HepG2 (cell line): Measurements from ENCODE around the gene RNF175. TPM values are rescaled to one million over a fixed set of nuclear protein-coding genes. Genes with fewer than 3 reads are reported as not detected.

Source experiments
- ATAC-seq: fragments of 200-7000 bp; cut with Tn5 transposase; 3 replicates; pipeline ENCODE4 v1.9.1; 2020; ENCODE audit warnings: mild to moderate bottlenecking, moderate library complexity
- BruUV-seq: library from RNA; stranded (reverse); fragments of 400-500 nt; replicated peaks from 2 replicates; lab custom pipeline; 2021; lab: Mats Ljungman, UMichigan
- CTCF ChIA-PET: fragments of 300-600 bp; formaldehyde crosslinking; extraction: SDS; loops from one replicate; lab custom pipeline; 2021; ENCODE audit warnings: low total read pairs, inconsistent platforms, low intra/inter-chr PET ratio; lab: Yijun Ruan, JAX
- POLR2A ChIA-PET: fragments of 350-600 bp; sonication (Branson Sonifier 250); formaldehyde crosslinking; loops from one replicate; lab custom pipeline; 2020; ENCODE audit warnings: antibody characterized with exemption, inconsistent platforms; lab: Yijun Ruan, JAX
- DNase-seq: peaks from one replicate; pipeline ENCODE4 v3.0.0-alpha.2; 2015; ENCODE audit warnings: low spot score
- FAIRE-seq: peaks from 3 replicates; lab custom pipeline; 2011; peaks lifted over from hg19 to GRCh38; lab: Jason Lieb, UNC
- H2AFZ ChIP-seq: one replicate; pipeline ENCODE4 v1.6.1; 2011; ENCODE audit warnings: low read length, inconsistent platforms
- H3K27ac ChIP-seq: fragments of 300-600 bp; 3 replicates; pipeline ENCODE4 v1.8.0; 2011; ENCODE audit warnings: mixed run types, mild to moderate bottlenecking, mixed read lengths, low read length, inconsistent platforms; ENCODE audit not compliant: insufficient read depth; ENCODE audit errors: extremely low read length
- H3K27me3 ChIP-seq, 2 experiments: fragments of 200-600 bp in 1 of 2; 2 replicates in 1 of 2; 3 replicates in 1 of 2; pipeline versions ENCODE4 v1.6.0 to v1.8.0; 2011; ENCODE audit warnings: low read length in 2 of 2, mild to moderate bottlenecking in 2 of 2, moderate library complexity in 2 of 2, inconsistent platforms in 1 of 2; ENCODE audit not compliant: insufficient read depth in 2 of 2, control insufficient read depth in 1 of 2
- H3K36me3 ChIP-seq, 2 experiments: fragments of 200-600 bp in 1 of 2; replicated peaks in 1 of 2; 2 replicates in 1 of 2; 3 replicates in 1 of 2; pipeline versions ENCODE4 v1.5.1 to v1.8.0; 2011; ENCODE audit warnings: low read length in 2 of 2, inconsistent platforms in 1 of 2; ENCODE audit not compliant: insufficient read depth in 2 of 2, control insufficient read depth in 1 of 2
- H3K4me1 ChIP-seq: 2 replicates; pipeline ENCODE4 v1.5.1; 2012; ENCODE audit warnings: low read length, inconsistent platforms; ENCODE audit not compliant: insufficient read depth
- H3K4me2 ChIP-seq: 2 replicates; pipeline ENCODE4 v1.6.0; 2011; ENCODE audit warnings: low read depth, low read length, inconsistent platforms
- H3K4me3 ChIP-seq, 3 experiments: fragments of 200-600 bp in 1 of 3; sonication (generic), shearing (Covaris generic) in 1 of 3; replicated peaks in 1 of 3; 2 replicates each; pipeline ENCODE4 v1.5.1; 2011 to 2016; ENCODE audit warnings: low read length in 3 of 3, inconsistent platforms in 2 of 3, low read depth in 2 of 3, mild to moderate bottlenecking in 2 of 3, control low read depth in 1 of 3, mixed read lengths in 1 of 3; ENCODE audit not compliant: insufficient read depth in 1 of 3
- H3K79me2 ChIP-seq: one replicate; pipeline ENCODE4 v1.6.1; 2011; ENCODE audit warnings: low read length, inconsistent platforms; ENCODE audit not compliant: insufficient read depth
- H3K9ac ChIP-seq: 2 replicates; pipeline ENCODE4 v1.6.0; 2011; ENCODE audit warnings: mild to moderate bottlenecking, low read depth, low read length, inconsistent platforms; ENCODE audit not compliant: insufficient read depth
- H3K9me3 ChIP-seq: 2 replicates; pipeline ENCODE4 v1.5.1; 2012; ENCODE audit warnings: mild to moderate bottlenecking, low read length
- H4K20me1 ChIP-seq: 2 replicates; pipeline ENCODE4 v1.6.0; 2011; ENCODE audit warnings: inconsistent platforms, mild to moderate bottlenecking, low read length, moderate library complexity; ENCODE audit not compliant: insufficient read depth
- CEBPB ChIP-seq: IDR thresholded peaks from 2 replicates; pipeline ENCODE4 v1.6.1; 2011; ENCODE audit warnings: low read depth, low read length, improper control_type of control experiment, borderline replicate concordance
- CREB1 ChIP-seq, 2 experiments: fragments of 450-650 bp in 1 of 2; IDR thresholded peaks; 2 replicates each; pipeline ENCODE4 v1.6.1; 2016 to 2017; ENCODE audit warnings: control low read depth in 1 of 2, mild to moderate bottlenecking in 1 of 2, missing compliant biosample characterization in 1 of 2, missing genetic modification characterization in 1 of 2
- WGBS: methylation state at CpG from one replicate; pipeline ENCODE4 v1.1.6; 2017; ENCODE audit warnings: low lambda C conversion rate; 5-methylcytosine and 5-hydroxymethylcytosine counted together
- in situ Hi-C: cut with HindIII; loops from 2 replicates; pipeline ENCODE4 v1.10.0; 2017; ENCODE audit warnings: low pct_unique_long_range_greater_than_20kb; ENCODE audit not compliant: extremely low pct_ligation_motif_present
- intact Hi-C: fragments of 100-400 bp; cut with micrococcal nuclease; formaldehyde crosslinking; loops from one replicate; pipeline ENCODE4 v1.10.0; 2022; ENCODE audit not compliant: unreplicated experiment
- polyA plus RNA-seq, 8 experiments: library from polyadenylated mRNA; depleted of rRNA in 3 of 8; stranded (reverse) in 7 of 8; unstranded in 1 of 8; fragments of >200 nt; fragmentation: Illumina TruSeq in 4 of 8; extraction: Trizol in 4 of 8; gene quantifications; 2 replicates each; pipeline versions ENCODE4 v1.2.1 to v1.2.3, GENCODE V29; 2011 to 2016; ENCODE audit warnings: low read depth in 4 of 8, missing spikeins in 1 of 8, mixed read lengths in 1 of 8; ENCODE audit not compliant: insufficient read depth in 1 of 8
- total RNA-seq, 5 experiments: library from RNA; depleted of rRNA; stranded (reverse); fragments of >200 nt; fragmentation: Illumina TruSeq; extraction: Trizol; gene quantifications; 2 replicates each; pipeline ENCODE4 v1.2.3, GENCODE V29; 2016; ENCODE audit warnings: low read depth in 1 of 5
- TF ChIP-seq, protein P1 (sequence below): sonication (generic); formaldehyde crosslinking; IDR thresholded peaks from 2 replicates; pipeline ENCODE4 v1.4.0; 2020; ENCODE audit warnings: mild to moderate bottlenecking, missing genetic modification reagents, borderline replicate concordance

RNF175 gene
- total and polyA plus RNA-seq, 2 of the 13 experiments (the other 11 are each of a cell fraction or from before 2014, with no cell fraction given): not detected

DNA sequence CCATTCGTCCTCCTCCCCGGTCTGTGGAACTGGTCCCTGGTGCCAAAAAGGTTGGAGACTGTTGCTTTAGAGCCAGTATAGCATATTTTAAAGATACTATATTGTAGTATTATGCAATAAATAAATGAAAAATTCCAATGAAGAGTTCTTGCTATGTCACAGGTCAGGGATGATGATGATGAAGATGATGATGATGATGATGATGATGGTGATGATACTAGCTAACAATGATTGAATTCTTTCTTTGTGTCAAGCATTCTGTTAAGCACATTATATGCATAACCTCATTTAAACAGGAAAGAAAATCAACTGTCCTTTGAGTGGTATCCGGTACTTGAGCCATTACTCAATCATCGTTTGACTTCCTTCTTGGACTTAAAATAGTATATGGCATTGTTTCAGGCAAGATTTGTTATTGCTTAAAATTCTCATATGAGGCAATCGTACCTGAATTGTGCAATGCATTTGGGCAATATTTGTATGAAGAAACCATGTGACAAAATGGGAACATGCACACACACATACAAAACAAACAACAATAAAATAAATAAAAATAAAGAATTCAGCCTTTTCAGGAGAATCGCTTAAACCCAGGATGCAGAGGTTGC is 98.5 kb downstream of the RNF175 start:
- Histone ChIP-seq H3K9me3 (0 out of 2 replicates have a peak, but pooled peaks cover 12% of the 10 kb centered on the region), H3K9ac (no peak overlapping the region), H4K20me1 (no peaks in the 10 kb centered on the region), H3K4me1 (no peaks in the 10 kb centered on the region), H3K36me3 (no peaks in the 10 kb centered on the region), H3K4me3 (no peak overlapping the region), H3K27ac (no peak overlapping the region), H3K79me2 (no peaks in the 10 kb centered on the region), H2AFZ (no peak overlapping the region), H3K4me2 (no peak overlapping the region), H3K27me3 (no peaks in the 10 kb centered on the region)
- TF ChIP-seq CEBPB (peak; percentile 73), CREB1 (IDR thresholded peaks at IDR 0.05) (peak; percentile 77), CREB1 (CRISPR knock-in tag; IDR thresholded peaks at IDR 0.05) (no peak)
- TF ChIP-seq, protein P1, sequence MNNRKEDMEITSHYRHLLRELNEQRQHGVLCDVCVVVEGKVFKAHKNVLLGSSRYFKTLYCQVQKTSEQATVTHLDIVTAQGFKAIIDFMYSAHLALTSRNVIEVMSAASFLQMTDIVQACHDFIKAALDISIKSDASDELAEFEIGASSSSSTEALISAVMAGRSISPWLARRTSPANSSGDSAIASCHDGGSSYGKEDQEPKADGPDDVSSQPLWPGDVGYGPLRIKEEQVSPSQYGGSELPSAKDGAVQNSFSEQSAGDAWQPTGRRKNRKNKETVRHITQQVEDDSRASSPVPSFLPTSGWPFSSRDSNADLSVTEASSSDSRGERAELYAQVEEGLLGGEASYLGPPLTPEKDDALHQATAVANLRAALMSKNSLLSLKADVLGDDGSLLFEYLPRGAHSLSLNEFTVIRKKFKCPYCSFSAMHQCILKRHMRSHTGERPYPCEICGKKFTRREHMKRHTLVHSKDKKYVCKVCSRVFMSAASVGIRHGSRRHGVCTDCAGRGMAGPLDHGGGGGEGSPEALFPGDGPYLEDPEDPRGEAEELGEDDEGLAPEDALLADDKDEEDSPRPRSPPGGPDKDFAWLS (CRISPR knock-in tag): no peak
- no peak for ATAC-seq
- ChIA-PET CTCF (no interaction called here), POLR2A (no interaction called here)
- in situ Hi-C loops: no loop called here
- BruUV-seq: no TSS peak
- DNase-seq: no peak
- no peak for FAIRE-seq
- WGBS: 23% methylated on average over 6 of the region's 6 CpGs
- intact Hi-C loops: no loop called here

Other genes with a start within 250 kb of the RNF175 start
- 0.20 and 0.73 TPM in 2 replicates for gene TLR2, start 75.7 kb downstream of the RNF175 start, total RNA-seq (2016; rRNA removed; fragmentation: Illumina TruSeq; extraction: Trizol)
- gene TLR2, start 75.7 kb downstream of the RNF175 start, polyA plus RNA-seq (2011; rRNA removed): 0.48 and 0.63 TPM in 2 replicates
- not detected in 2 replicates for gene SFRP2, start 29.1 kb upstream of the RNF175 start, total RNA-seq (2016; rRNA removed; fragmentation: Illumina TruSeq; extraction: Trizol)
- gene SFRP2, start 29.1 kb upstream of the RNF175 start, polyA plus RNA-seq (2011; rRNA removed): not detected in 2 replicates